Caco-2 (cell line): ENCODE results near the gene PPP2R3C. TPM values are rescaled to one million over a fixed set of nuclear protein-coding genes. Genes with fewer than 3 reads are reported as not detected.

Experiments
- BruUV-seq: library from RNA; stranded (reverse); fragments of 400-500 nt; replicated peaks from 2 replicates; lab custom pipeline; 2021; lab: Mats Ljungman, UMichigan
- CTCF ChIA-PET: fragments of 300-600 bp; sonication (Branson Sonifier 250); formaldehyde crosslinking; loops from one replicate; lab custom pipeline; 2022; ENCODE audit warnings: antibody characterized with exemption; lab: Charles Lee
- POLR2A ChIA-PET: fragments of 300-600 bp; sonication (Branson Sonifier 250); formaldehyde crosslinking; loops from one replicate; lab custom pipeline; 2022; ENCODE audit warnings: antibody characterized with exemption; lab: Charles Lee
- DNase-seq, 2 experiments: peaks; one replicate each; pipeline versions ENCODE4 v3.0.0 to v3.0.0-alpha.2; 2020 to 2022
- H3K27me3 ChIP-seq: replicated peaks from 2 replicates; pipeline ENCODE4 v1.6.0; 2011; ENCODE audit warnings: low read length; ENCODE audit not compliant: control insufficient read depth, insufficient read depth
- H3K36me3 ChIP-seq: 2 replicates; pipeline ENCODE4 v1.5.1; 2011; ENCODE audit warnings: low read length; ENCODE audit not compliant: control insufficient read depth, insufficient read depth
- H3K4me1 ChIP-seq: fragments of 250-450 bp; sonication (Bioruptor Pico); 2 replicates; pipeline ENCODE4 v1.5.1; 2020; ENCODE audit warnings: mild to moderate bottlenecking
- H3K4me3 ChIP-seq: 2 replicates; pipeline ENCODE4 v1.5.1; 2011; ENCODE audit warnings: low read depth, mild to moderate bottlenecking, control low read depth, low read length
- H3K9me3 ChIP-seq: fragments of 250-450 bp; sonication (Bioruptor Pico); 2 replicates; pipeline ENCODE4 v1.5.1; 2020; ENCODE audit warnings: mild to moderate bottlenecking, moderate library complexity
- H3K27ac Mint-ChIP-seq: one replicate; pipeline ENCODE4 v1.8.0; 2022; ENCODE audit warnings: mixed read lengths; ENCODE audit not compliant: unreplicated experiment
- H3K27me3 Mint-ChIP-seq: one replicate; pipeline ENCODE4 v1.8.0; 2022; ENCODE audit warnings: mixed read lengths; ENCODE audit not compliant: insufficient read depth, unreplicated experiment
- H3K36me3 Mint-ChIP-seq: one replicate; pipeline ENCODE4 v1.8.0; 2022; ENCODE audit warnings: mild to moderate bottlenecking, mixed read lengths; ENCODE audit not compliant: insufficient read depth, unreplicated experiment
- H3K4me1 Mint-ChIP-seq: one replicate; pipeline ENCODE4 v1.8.0; 2022; ENCODE audit warnings: low read depth, mixed read lengths; ENCODE audit not compliant: unreplicated experiment
- H3K4me3 Mint-ChIP-seq: one replicate; pipeline ENCODE4 v1.8.0; 2022; ENCODE audit warnings: mild to moderate bottlenecking, moderate library complexity, mixed read lengths; ENCODE audit not compliant: unreplicated experiment
- H3K9me3 Mint-ChIP-seq: one replicate; pipeline ENCODE4 v1.8.0; 2022; ENCODE audit warnings: mixed read lengths; ENCODE audit not compliant: unreplicated experiment
- intact Hi-C: fragments of 100-400 bp; cut with micrococcal nuclease; formaldehyde crosslinking; loops from one replicate; pipeline ENCODE4 v1.10.0; 2022; ENCODE audit not compliant: unreplicated experiment
- total RNA-seq: library from RNA; stranded (reverse); gene quantifications from 2 replicates; pipeline ENCODE4 v1.2.3, GENCODE V29; 2022
- TF ChIP-seq, protein P1 (sequence below), 2 experiments: fragments of 200-600 bp in 1 of 2; IDR thresholded peaks; 1 replicate in 1 of 2; 2 replicates in 1 of 2; pipeline versions ENCODE4 v1.5.1 to v1.8.0; 2011 to 2022; ENCODE audit warnings: antibody characterized with exemption in 1 of 2, control low read depth in 1 of 2, inconsistent platforms in 1 of 2, low read depth in 1 of 2, low read length in 1 of 2, mild to moderate bottlenecking in 1 of 2, moderate library complexity in 1 of 2; ENCODE audit not compliant: insufficient read depth in 1 of 2, severe bottlenecking in 1 of 2, unreplicated experiment in 1 of 2

Gene PPP2R3C
- total RNA-seq, 1 experiment from 2014 or later, result 23.3 TPM

GRCh38 chr14:35079742-35080141 lies 42.0 kb downstream of the PPP2R3C start:
- Histone ChIP-seq H3K4me3 (no peak overlapping the region), H3K4me1 (peaks cover 11% of the 10 kb centered on the region), H3K27me3 (no peaks in the 10 kb centered on the region), H3K9me3 (no peaks in the 10 kb centered on the region), H3K36me3 (no peaks in the 10 kb centered on the region)
- Mint-ChIP-seq H3K27me3 (no peaks in the 10 kb centered on the region), H3K4me1 (no peaks in the 10 kb centered on the region), H3K9me3 (no peaks in the 10 kb centered on the region), H3K36me3 (peaks cover 40% of the 10 kb centered on the region), H3K27ac (no peak overlapping the region), H3K4me3 (no peak overlapping the region)
- no peak for DNase-seq
- TF ChIP-seq, protein P1, sequence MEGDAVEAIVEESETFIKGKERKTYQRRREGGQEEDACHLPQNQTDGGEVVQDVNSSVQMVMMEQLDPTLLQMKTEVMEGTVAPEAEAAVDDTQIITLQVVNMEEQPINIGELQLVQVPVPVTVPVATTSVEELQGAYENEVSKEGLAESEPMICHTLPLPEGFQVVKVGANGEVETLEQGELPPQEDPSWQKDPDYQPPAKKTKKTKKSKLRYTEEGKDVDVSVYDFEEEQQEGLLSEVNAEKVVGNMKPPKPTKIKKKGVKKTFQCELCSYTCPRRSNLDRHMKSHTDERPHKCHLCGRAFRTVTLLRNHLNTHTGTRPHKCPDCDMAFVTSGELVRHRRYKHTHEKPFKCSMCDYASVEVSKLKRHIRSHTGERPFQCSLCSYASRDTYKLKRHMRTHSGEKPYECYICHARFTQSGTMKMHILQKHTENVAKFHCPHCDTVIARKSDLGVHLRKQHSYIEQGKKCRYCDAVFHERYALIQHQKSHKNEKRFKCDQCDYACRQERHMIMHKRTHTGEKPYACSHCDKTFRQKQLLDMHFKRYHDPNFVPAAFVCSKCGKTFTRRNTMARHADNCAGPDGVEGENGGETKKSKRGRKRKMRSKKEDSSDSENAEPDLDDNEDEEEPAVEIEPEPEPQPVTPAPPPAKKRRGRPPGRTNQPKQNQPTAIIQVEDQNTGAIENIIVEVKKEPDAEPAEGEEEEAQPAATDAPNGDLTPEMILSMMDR (IDR thresholded peaks at IDR 0.05; ENCODE audit: insufficient read depth in 1 of 2, low read depth in 1 of 2, low read length in 1 of 2, severe bottlenecking in 1 of 2, unreplicated experiment in 1 of 2), result no peak
- POLR2A ChIA-PET, result no interaction called here
- no TSS peak for BruUV-seq
- CTCF ChIA-PET, result no interaction called here
- intact Hi-C loops, result no loop called here

- no peaks in the 10 kb centered on the region for H3K36me3 ChIP-seq
- no peak overlapping the region for H3K4me3 ChIP-seq
- intact Hi-C loops, result no loop called here
- H3K9me3 ChIP-seq, result no peaks in the 10 kb centered on the region
- no peaks in the 10 kb centered on the region for H3K27me3 ChIP-seq
- TF ChIP-seq, protein P1 (IDR thresholded peaks at IDR 0.05; ENCODE audit: insufficient read depth in 1 of 2, low read depth in 1 of 2, low read length in 1 of 2, severe bottlenecking in 1 of 2, unreplicated experiment in 1 of 2), result no peak
- H3K27me3 Mint-ChIP-seq, result no peaks in the 10 kb centered on the region
- H3K9me3 Mint-ChIP-seq, result no peaks in the 10 kb centered on the region
- no peak overlapping the region for H3K4me3 Mint-ChIP-seq
- H3K36me3 Mint-ChIP-seq, result peaks cover 35% of the 10 kb centered on the region
- no peaks in the 10 kb centered on the region for H3K4me1 Mint-ChIP-seq
- H3K27ac Mint-ChIP-seq, result no peak overlapping the region
- peaks cover 8% of the 10 kb centered on the region for H3K4me1 ChIP-seq
- ChIA-PET CTCF (no interaction called here), POLR2A (interaction anchor here (0.6 to 1.2 kb wide), 2 partner anchors 37 to 44 kb away, joined by 4 to 8 read pairs; partner anchors contain the start of genes PPP2R3C and PRORP)
- no peak for DNase-seq
- no TSS peak for BruUV-seq
Measured at GRCh38 chr14:35078082-35078481, 43.7 kb downstream of the PPP2R3C start.

- intact Hi-C loops, result no loop called here
- CTCF ChIA-PET, result no interaction called here
- H3K36me3 Mint-ChIP-seq, result peaks cover 25% of the 10 kb centered on the region
- H3K36me3 ChIP-seq, result no peaks in the 10 kb centered on the region
- no TSS peak for BruUV-seq
- H3K9me3 Mint-ChIP-seq, result no peaks in the 10 kb centered on the region
- POLR2A ChIA-PET, result no interaction called here
- no peak overlapping the region for H3K4me3 ChIP-seq
- H3K27me3 ChIP-seq, result no peaks in the 10 kb centered on the region
- TF ChIP-seq, protein P1 (IDR thresholded peaks at IDR 0.05; ENCODE audit: insufficient read depth in 1 of 2, low read depth in 1 of 2, low read length in 1 of 2, severe bottlenecking in 1 of 2, unreplicated experiment in 1 of 2), result no peak
- peaks cover 7% of the 10 kb centered on the region for H3K4me1 ChIP-seq
- no peak overlapping the region for H3K27ac Mint-ChIP-seq
- no peaks in the 10 kb centered on the region for H3K9me3 ChIP-seq
- DNase-seq, result no peak
- no peak overlapping the region for H3K4me3 Mint-ChIP-seq
- no peaks in the 10 kb centered on the region for H3K27me3 Mint-ChIP-seq
- no peaks in the 10 kb centered on the region for H3K4me1 Mint-ChIP-seq
Measured at GRCh38 chr14:35073486-35073885, 48.3 kb downstream of the PPP2R3C start.
